ENCODE data around the gene TCP11. TPM values are rescaled to one million over a fixed set of nuclear protein-coding genes. Genes with fewer than 3 reads are reported as not detected.

The TCP11 gene
- total and polyA plus RNA-seq, 10 donors = not detected

DNA sequence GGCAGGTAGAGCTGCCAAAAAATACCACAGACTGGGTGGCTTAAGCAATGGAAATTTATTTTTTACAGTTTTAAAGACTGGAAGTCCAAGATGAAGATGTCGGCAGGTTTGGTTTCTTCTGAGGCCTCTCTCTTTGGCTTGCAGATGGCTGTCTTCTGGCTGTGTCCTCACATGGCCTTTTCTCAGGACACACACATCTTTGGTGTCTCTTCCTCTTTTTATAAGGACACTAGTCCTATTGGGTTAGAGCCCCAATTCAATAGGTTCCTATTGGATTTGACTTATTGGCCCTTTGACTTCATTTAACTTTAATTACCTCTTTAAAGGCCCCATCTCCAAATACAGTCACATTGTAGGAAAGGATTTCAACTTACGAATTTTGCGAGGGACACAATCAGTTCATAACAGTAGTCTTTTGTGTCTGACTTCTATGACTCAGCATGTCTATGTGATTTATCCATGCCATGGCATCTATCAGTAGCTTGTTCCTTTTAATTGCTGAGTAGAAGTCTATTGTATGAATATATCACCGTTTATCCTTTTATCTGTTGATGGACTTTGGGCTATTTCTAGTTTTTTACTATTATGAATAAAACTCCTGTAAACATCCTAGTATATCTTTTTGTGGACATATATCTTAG is 11.0 kb upstream of the TCP11 start:
- no peaks in the 10 kb centered on the region for H3K36me3 ChIP-seq
- no peak overlapping the region for H3K4me3 ChIP-seq
- intact Hi-C loops (cut with DNase I; ENCODE audit: low total_unique reads) = no loop called here
- peaks cover 0 to 5% (median 0%) of the 10 kb centered on the region in 6 donors for H3K4me1 ChIP-seq
- TF ChIP-seq, protein P1, sequence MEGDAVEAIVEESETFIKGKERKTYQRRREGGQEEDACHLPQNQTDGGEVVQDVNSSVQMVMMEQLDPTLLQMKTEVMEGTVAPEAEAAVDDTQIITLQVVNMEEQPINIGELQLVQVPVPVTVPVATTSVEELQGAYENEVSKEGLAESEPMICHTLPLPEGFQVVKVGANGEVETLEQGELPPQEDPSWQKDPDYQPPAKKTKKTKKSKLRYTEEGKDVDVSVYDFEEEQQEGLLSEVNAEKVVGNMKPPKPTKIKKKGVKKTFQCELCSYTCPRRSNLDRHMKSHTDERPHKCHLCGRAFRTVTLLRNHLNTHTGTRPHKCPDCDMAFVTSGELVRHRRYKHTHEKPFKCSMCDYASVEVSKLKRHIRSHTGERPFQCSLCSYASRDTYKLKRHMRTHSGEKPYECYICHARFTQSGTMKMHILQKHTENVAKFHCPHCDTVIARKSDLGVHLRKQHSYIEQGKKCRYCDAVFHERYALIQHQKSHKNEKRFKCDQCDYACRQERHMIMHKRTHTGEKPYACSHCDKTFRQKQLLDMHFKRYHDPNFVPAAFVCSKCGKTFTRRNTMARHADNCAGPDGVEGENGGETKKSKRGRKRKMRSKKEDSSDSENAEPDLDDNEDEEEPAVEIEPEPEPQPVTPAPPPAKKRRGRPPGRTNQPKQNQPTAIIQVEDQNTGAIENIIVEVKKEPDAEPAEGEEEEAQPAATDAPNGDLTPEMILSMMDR (IDR thresholded peaks at IDR 0.05 in 8 of 11, conservative IDR thresholded peaks at IDR 0.05 in 3 of 11) = no peak
- TF ChIP-seq POLR2A (IDR thresholded peaks at IDR 0.05) (no peak), POLR2AphosphoS5 (IDR thresholded peaks at IDR 0.05) (no peak)
- 54 to 76% (median 63%) methylated on average over 4 of the region's 4 CpGs for WGBS, 5 donors
- no peak for DNase-seq
- no peaks in the 10 kb centered on the region for H3K9me3 ChIP-seq
- peaks cover 0 to 5% (median 0%) of the 10 kb centered on the region in 7 donors for H3K27me3 ChIP-seq (replicated peaks in 1 of 7)
- H3K27ac ChIP-seq = no peak overlapping the region

DNA sequence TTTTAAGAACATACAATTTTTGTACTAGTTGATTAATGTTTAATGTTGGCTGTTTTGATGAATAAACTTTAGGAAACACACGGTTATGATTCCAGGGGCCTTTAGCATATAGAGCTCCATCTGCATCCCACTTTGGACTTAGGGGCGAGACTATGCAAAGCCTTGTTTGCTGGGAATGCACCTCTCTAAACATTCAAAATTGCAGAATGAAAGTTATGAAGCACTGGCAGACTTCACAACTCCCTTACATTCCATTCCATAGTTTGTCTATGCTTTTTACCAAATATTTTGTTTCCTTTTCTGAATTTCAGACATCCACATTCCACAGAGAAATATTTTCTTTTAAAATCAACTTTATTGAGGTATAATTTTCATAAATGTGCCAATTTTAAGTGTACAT is 10.3 kb upstream of the TCP11 start:
- Histone ChIP-seq H3K27me3 (replicated peaks in 1 of 7) (peaks cover 0 to 5% (median 0%) of the 10 kb centered on the region in 7 donors), H3K36me3 (no peaks in the 10 kb centered on the region), H3K4me3 (no peak overlapping the region), H3K27ac (no peak overlapping the region), H3K9me3 (no peaks in the 10 kb centered on the region), H3K4me1 (peaks cover 0 to 5% (median 0%) of the 10 kb centered on the region in 6 donors)
- TF ChIP-seq, protein P1 (IDR thresholded peaks at IDR 0.05 in 8 of 11, conservative IDR thresholded peaks at IDR 0.05 in 3 of 11) = no peak
- no peak for DNase-seq
- WGBS, 5 donors = 81 to 94% (median 85%) methylated on average over 2 of the region's 2 CpGs
- intact Hi-C loops (cut with DNase I; ENCODE audit: low total_unique reads) = no loop called here

DNA sequence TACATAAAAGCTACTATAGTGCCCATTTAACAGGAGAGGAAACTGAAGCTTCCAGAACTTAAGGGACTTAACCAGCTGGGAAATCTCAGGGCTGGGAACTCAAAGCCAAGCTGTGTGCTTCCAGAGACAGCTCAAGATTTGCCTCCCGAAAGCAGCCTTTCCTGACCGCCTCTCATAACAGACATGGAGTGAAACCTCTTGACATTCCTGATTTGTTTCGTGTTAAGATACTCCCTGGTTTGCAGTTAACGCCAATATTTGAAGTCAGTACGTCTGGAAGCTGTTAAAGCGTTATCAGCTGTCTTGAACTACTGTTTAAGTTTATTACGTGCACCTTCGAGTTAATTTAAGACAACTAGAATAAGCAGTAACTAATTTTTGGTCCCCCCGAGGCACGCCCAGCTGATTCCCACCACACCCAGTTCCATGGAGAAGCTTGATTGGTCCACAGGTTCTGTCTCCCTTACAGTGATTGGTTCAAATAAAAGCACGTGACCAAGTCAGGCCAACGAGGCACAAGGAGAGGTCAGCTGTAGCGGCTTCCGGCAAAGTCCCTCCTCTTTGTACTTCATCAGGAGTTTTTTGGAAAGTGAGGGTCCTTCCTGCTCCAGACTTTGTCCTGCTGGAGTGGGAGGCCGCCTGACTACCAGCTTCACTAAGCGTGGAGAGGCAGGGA is 8.9 kb upstream of the TCP11 start:
- Histone ChIP-seq H3K36me3 (no peaks in the 10 kb centered on the region), H3K27ac (no peak overlapping the region), H3K4me1 (peaks cover 0 to 5% (median 0%) of the 10 kb centered on the region in 6 donors), H3K4me3 (no peak overlapping the region), H3K9me3 (no peaks in the 10 kb centered on the region), H3K27me3 (replicated peaks in 1 of 7) (peaks cover 0 to 5% (median 0%) of the 10 kb centered on the region in 7 donors)
- intact Hi-C loops (cut with DNase I; ENCODE audit: low total_unique reads) = loop anchor here (5.0 kb wide), 1 partner anchor 57 kb away; no protein-coding TSS in a partner anchor
- TF ChIP-seq POLR2AphosphoS5 (IDR thresholded peaks at IDR 0.05) = no peak
- TF ChIP-seq, protein P1 (IDR thresholded peaks at IDR 0.05 in 8 of 11, conservative IDR thresholded peaks at IDR 0.05 in 3 of 11) = no peak
- TF ChIP-seq POLR2A (IDR thresholded peaks at IDR 0.05) = no peak
- no peak for DNase-seq
- WGBS, 5 donors = 78 to 87% (median 82%) methylated on average over 16 of the region's 16 CpGs

DNA sequence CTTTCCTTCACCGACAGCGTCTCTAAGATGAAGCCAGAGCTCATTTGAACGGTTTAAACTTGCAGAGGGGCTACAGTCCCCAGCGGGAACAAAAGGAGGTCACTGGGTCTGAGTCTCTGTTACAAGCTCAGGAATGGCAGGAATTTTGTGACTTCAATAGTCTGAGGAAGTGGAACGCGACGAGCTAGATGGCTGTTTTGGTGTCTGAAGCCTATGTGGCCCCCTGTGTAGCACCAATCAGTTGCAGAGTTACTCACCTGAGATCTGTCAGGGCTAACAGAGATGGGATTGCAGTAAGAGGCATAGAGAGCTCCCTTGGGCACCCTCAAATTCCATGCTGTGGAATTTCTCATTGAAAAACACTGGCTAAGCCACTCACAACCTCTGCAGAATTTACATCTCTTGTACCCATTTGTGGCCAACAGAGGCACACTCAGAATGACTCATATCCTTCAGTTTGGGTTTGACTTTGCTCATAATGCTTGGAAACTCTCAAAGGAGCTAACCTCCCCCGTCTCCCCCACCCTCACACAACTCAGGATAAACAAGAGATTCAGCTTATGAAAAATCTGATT is 7.1 kb upstream of the TCP11 start:
- Histone ChIP-seq H3K4me3 (no peak overlapping the region), H3K9me3 (no peaks in the 10 kb centered on the region), H3K27me3 (replicated peaks in 1 of 7) (peaks cover 0 to 5% (median 0%) of the 10 kb centered on the region in 7 donors), H3K36me3 (no peaks in the 10 kb centered on the region), H3K27ac (no peak overlapping the region), H3K4me1 (peaks cover 0 to 5% (median 0%) of the 10 kb centered on the region in 6 donors)
- 54 to 60% (median 58%) methylated on average over 8 of the region's 8 CpGs for WGBS, 5 donors
- intact Hi-C loops (cut with DNase I; ENCODE audit: low total_unique reads) = loop anchor here (5.0 kb wide), 1 partner anchor 59 kb away; no protein-coding TSS in a partner anchor
- DNase-seq = no peak
- no peak for TF ChIP-seq POLR2A (IDR thresholded peaks at IDR 0.05)
- TF ChIP-seq, protein P1 (IDR thresholded peaks at IDR 0.05 in 8 of 11, conservative IDR thresholded peaks at IDR 0.05 in 3 of 11) = no peak
- no peak for TF ChIP-seq POLR2AphosphoS5 (IDR thresholded peaks at IDR 0.05)
